CD14-positive monocyte (primary cell): ENCODE data around the gene PIP5K1A. TPM values are rescaled to one million over a fixed set of nuclear protein-coding genes. Genes with fewer than 3 reads are reported as not detected.

ENCODE experiments used
- DNase-seq, 3 donors: peaks; one replicate each; pipeline ENCODE4 v3.0.0-alpha.2; 2011 to 2022
- H2AFZ ChIP-seq: 2 replicates; pipeline ENCODE4 v1.6.0; 2012; ENCODE audit warnings: mild to moderate bottlenecking, low read depth, low read length, inconsistent platforms; ENCODE audit not compliant: insufficient read depth, poor library complexity, severe bottlenecking
- H3K27ac ChIP-seq, 2 donors: 1 replicate in 1 of 2; 2 replicates in 1 of 2; pipeline ENCODE4 v1.5.1; 2012 to 2013; ENCODE audit warnings: low read length in 2 of 2, control low read depth in 1 of 2, inconsistent platforms in 1 of 2, low read depth in 1 of 2, mild to moderate bottlenecking in 1 of 2
- H3K27me3 ChIP-seq, 2 donors: one replicate each; pipeline versions ENCODE4 v1.6.0 to v1.6.1; 2011 to 2013; ENCODE audit warnings: low read length in 2 of 2; ENCODE audit not compliant: control insufficient read depth in 2 of 2, insufficient read depth in 2 of 2
- H3K36me3 ChIP-seq, 2 donors: replicated peaks in 1 of 2; 1 replicate in 1 of 2; 2 replicates in 1 of 2; pipeline versions ENCODE4 v1.5.1 to v1.6.1; 2012 to 2013; ENCODE audit warnings: low read length in 2 of 2, control low read depth in 1 of 2, inconsistent platforms in 1 of 2, mild to moderate bottlenecking in 1 of 2; ENCODE audit not compliant: insufficient read depth in 2 of 2, control insufficient read depth in 1 of 2
- H3K4me1 ChIP-seq, 2 donors: 1 replicate in 1 of 2; 2 replicates in 1 of 2; pipeline versions ENCODE4 v1.5.1 to v1.6.1; 2012 to 2013; ENCODE audit warnings: low read length in 2 of 2, control low read depth in 1 of 2, inconsistent platforms in 1 of 2, mild to moderate bottlenecking in 1 of 2, moderate library complexity in 1 of 2; ENCODE audit not compliant: insufficient read depth in 2 of 2, control insufficient read depth in 1 of 2
- H3K4me2 ChIP-seq: replicated peaks from 2 replicates; pipeline ENCODE3; 2012; ENCODE audit warnings: low read length, moderate library complexity, mild to moderate bottlenecking; ENCODE audit not compliant: poor library complexity, severe bottlenecking; ENCODE audit errors: extremely low read depth
- H3K4me3 ChIP-seq, 3 experiments: fragments of 200-600 bp in 1 of 3; sonication (generic) in 1 of 3; replicated peaks in 1 of 3; 1 replicate in 2 of 3; 2 replicates in 1 of 3; pipeline ENCODE4 v1.5.1; 2011 to 2013; ENCODE audit warnings: low read length in 3 of 3, mild to moderate bottlenecking in 3 of 3, control low read depth in 2 of 3, low read depth in 2 of 3, inconsistent platforms in 1 of 3, moderate library complexity in 1 of 3
- H3K79me2 ChIP-seq: 2 replicates; pipeline ENCODE4 v1.6.0; 2012; ENCODE audit warnings: mild to moderate bottlenecking, control low read depth, inconsistent platforms, low read length, moderate library complexity; ENCODE audit not compliant: insufficient read depth
- H3K9ac ChIP-seq: 2 replicates; pipeline ENCODE4 v1.6.0; 2017; ENCODE audit warnings: low read length, mild to moderate bottlenecking; ENCODE audit not compliant: insufficient read depth, poor library complexity, severe bottlenecking
- H3K9me3 ChIP-seq, 2 donors: replicated peaks in 1 of 2; 1 replicate in 1 of 2; 2 replicates in 1 of 2; pipeline versions ENCODE4 v1.5.1 to v1.6.1; 2012 to 2013; ENCODE audit warnings: low read length in 2 of 2, control low read depth in 1 of 2; ENCODE audit not compliant: control insufficient read depth in 1 of 2, insufficient read depth in 1 of 2
- H4K20me1 ChIP-seq: 2 replicates; pipeline ENCODE4 v1.6.0; 2012; ENCODE audit warnings: mild to moderate bottlenecking, low read length, control low read depth, moderate library complexity; ENCODE audit not compliant: insufficient read depth
- H3K27ac Mint-ChIP-seq, 7 donors: one replicate each; pipeline ENCODE4 v1.8.0; 2020; ENCODE audit warnings: mild to moderate bottlenecking in 7 of 7, mixed read lengths in 7 of 7, moderate library complexity in 6 of 7, inconsistent platforms in 2 of 7
- H3K27me3 Mint-ChIP-seq, 3 donors: one replicate each; pipeline ENCODE4 v1.8.0; 2021 to 2022; ENCODE audit warnings: low read depth in 3 of 3, mild to moderate bottlenecking in 3 of 3, mixed read lengths in 3 of 3, moderate library complexity in 3 of 3, inconsistent platforms in 1 of 3
- H3K36me3 Mint-ChIP-seq, 2 donors: one replicate each; pipeline ENCODE4 v1.8.0; 2020; ENCODE audit warnings: mixed read lengths in 2 of 2, inconsistent platforms in 1 of 2, mild to moderate bottlenecking in 1 of 2
- H3K4me1 Mint-ChIP-seq: one replicate; pipeline ENCODE4 v1.8.0; 2020; ENCODE audit warnings: mild to moderate bottlenecking, mixed read lengths
- H3K4me3 Mint-ChIP-seq, 2 donors: one replicate each; pipeline ENCODE4 v1.8.0; 2020; ENCODE audit warnings: mild to moderate bottlenecking in 2 of 2, mixed read lengths in 2 of 2, moderate library complexity in 1 of 2
- H3K9me3 Mint-ChIP-seq, 7 donors: one replicate each; pipeline ENCODE4 v1.8.0; 2020 to 2022; ENCODE audit warnings: mixed read lengths in 7 of 7, mild to moderate bottlenecking in 6 of 7, moderate library complexity in 6 of 7, inconsistent platforms in 2 of 7
- CTCF ChIP-seq: fragments of 200-600 bp; IDR thresholded peaks from one replicate; pipeline ENCODE4 v1.8.0; 2022; ENCODE audit warnings: antibody characterized with exemption, mild to moderate bottlenecking
- WGBS: methylation state at CpG from one replicate; pipeline ENCODE4 v1.1.5; 2013; ENCODE audit warnings: missing lambda C conversion rate; ENCODE audit not compliant: insufficient coverage; 5-methylcytosine and 5-hydroxymethylcytosine counted together
- intact Hi-C, 2 donors: fragments of 100-400 bp; cut with micrococcal nuclease; formaldehyde crosslinking; loops; one replicate each; pipeline versions ENCODE4 v1.15.0 to v1.15.1; 2023
- polyA plus RNA-seq, 3 donors: library from polyadenylated mRNA; depleted of rRNA in 1 of 3; unstranded in 2 of 3; stranded (reverse) in 1 of 3; fragments of 300-500 nt in 2 of 3; fragments of >200 nt in 1 of 3; fragmentation: Illumina TruSeq in 2 of 3; gene quantifications; 1 replicate in 2 of 3; 2 replicates in 1 of 3; pipeline ENCODE4 v1.2.3, GENCODE V29; 2012 to 2021

PIP5K1A gene
- polyA plus RNA-seq, 3 donors: 10.8 to 47.7 (median 11.7) TPM

- TF ChIP-seq CTCF: no peak
- H3K27me3 Mint-ChIP-seq: peaks cover 0 to 1% (median 0%) of the 10 kb centered on the region in 3 donors
- peaks cover 34% of the 10 kb centered on the region for H3K4me1 Mint-ChIP-seq
Measured at GRCh38 chr1:151282883-151283725, 84.8 kb downstream of the PIP5K1A start.

DNA sequence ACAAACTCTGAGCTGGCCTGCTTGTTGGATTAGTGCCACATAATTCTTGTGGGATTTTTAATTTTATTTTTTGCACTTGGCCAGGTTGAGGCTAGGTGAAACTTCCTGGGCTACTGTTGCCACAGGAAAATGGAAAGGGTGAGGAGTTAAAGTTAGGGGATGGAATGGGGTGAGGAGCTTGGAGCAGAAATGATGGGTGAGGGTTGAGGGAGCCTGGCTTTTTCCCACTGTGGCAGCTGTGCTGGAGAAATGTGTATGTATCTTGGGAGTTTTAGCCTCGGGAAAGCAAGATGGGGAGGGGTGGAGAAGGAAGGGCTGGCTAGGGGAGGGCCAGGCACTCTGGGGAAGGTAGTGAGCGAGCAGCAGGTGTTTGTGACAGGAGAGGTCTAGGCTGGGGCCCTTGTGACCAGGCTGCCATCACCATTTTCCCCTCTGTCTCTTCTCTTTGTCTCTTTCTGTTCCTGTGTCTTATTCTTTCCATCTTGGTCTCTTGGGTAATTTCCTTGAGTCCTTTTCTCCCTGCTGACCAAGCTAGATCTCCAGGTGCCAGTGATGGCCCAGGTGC, 85.7 kb downstream of the PIP5K1A start:
- Mint-ChIP-seq H3K4me3 (peak overlapping the region in 1 of 2 donors; percentile 100), H3K9me3 (peaks cover 0 to 2% (median 0%) of the 10 kb centered on the region in 7 donors), H3K4me1 (peaks cover 30% of the 10 kb centered on the region), H3K27me3 (peaks cover 0 to 1% (median 0%) of the 10 kb centered on the region in 3 donors), H3K27ac (peak overlapping the region in 6 of 7 donors; percentile 81 to 100 (median 97)), H3K36me3 (peaks cover 34 to 53% of the 10 kb centered on the region in 2 donors)
- H3K9me3 ChIP-seq: no peaks in the 10 kb centered on the region
- H4K20me1 ChIP-seq: peaks cover 58% of the 10 kb centered on the region
- peak overlapping the region; percentile 94 to 96 for H3K27ac ChIP-seq
- peak overlapping the region; percentile 100 for H3K4me2 ChIP-seq
- TF ChIP-seq CTCF: no peak
- H3K4me3 ChIP-seq: peak overlapping the region in 1 of 3 experiments; percentile 88
- peaks cover 77% of the 10 kb centered on the region for H3K79me2 ChIP-seq
- no peak overlapping the region for H2AFZ ChIP-seq
- H3K9ac ChIP-seq: no peak overlapping the region
- peaks cover 26 to 46% of the 10 kb centered on the region in 2 donors for H3K4me1 ChIP-seq
- WGBS: no CpG with 5 or more reads among the region's 2 CpGs
- DNase-seq: no peak
- no peaks in the 10 kb centered on the region for H3K27me3 ChIP-seq
- intact Hi-C loops: loop anchor here in 1 of 2 donors (10.0 kb wide), 1 partner anchor 181 kb away; no protein-coding TSS in a partner anchor
- peaks cover 40 to 45% of the 10 kb centered on the region in 2 donors for H3K36me3 ChIP-seq

More at GRCh38 chr1:151282883-151283725, 84.8 kb downstream of the PIP5K1A start:
- H3K27ac Mint-ChIP-seq: peak overlapping the region; percentile 96 to 100 (median 98)
- peaks cover 72% of the 10 kb centered on the region for H3K79me2 ChIP-seq
- H3K27me3 ChIP-seq: no peaks in the 10 kb centered on the region
- no peaks in the 10 kb centered on the region for H3K9me3 ChIP-seq
- peak overlapping the region; percentile 65 for H2AFZ ChIP-seq
- H3K9me3 Mint-ChIP-seq: peaks cover 0 to 2% (median 0%) of the 10 kb centered on the region in 7 donors
- peak overlapping the region; percentile 63 to 96 (median 88) for H3K4me3 ChIP-seq
- DNase-seq: peak; percentile 65 to 78 (median 68)
- WGBS: 3% methylated on average over 42 of the region's 44 CpGs
- H3K4me3 Mint-ChIP-seq: peak overlapping the region; percentile 99 to 100
- peaks cover 30 to 35% of the 10 kb centered on the region in 2 donors for H3K36me3 ChIP-seq
- H3K27ac ChIP-seq: peak overlapping the region; percentile 94 to 96
- peak overlapping the region; percentile 100 for H3K4me2 ChIP-seq
- intact Hi-C loops: loop anchor here in 1 of 2 donors (10.0 kb wide), 1 partner anchor 182 kb away; no protein-coding TSS in a partner anchor
- H3K36me3 Mint-ChIP-seq: peaks cover 24 to 43% of the 10 kb centered on the region in 2 donors
- H3K4me1 ChIP-seq: peaks cover 35 to 53% of the 10 kb centered on the region in 2 donors
- peaks cover 48% of the 10 kb centered on the region for H4K20me1 ChIP-seq
- peak overlapping the region; percentile 86 for H3K9ac ChIP-seq
